ENCODE results near the gene MSS51.
"Not testable (repeated sequence)": the region's sequence is repeated elsewhere in the genome, so short reads cannot be mapped to it uniquely, and the experiment has no call there.

Gene MSS51

GRCh38 chr10:73404690-73405089, 28.7 kb downstream of the MSS51 start:
- Histone ChIP-seq H3K9me3 (ENCODE audit: control insufficient read depth, low read length) (no peaks in the 10 kb centered on the region), H3K36me3 (ENCODE audit: control insufficient read depth, insufficient read depth, low read length) (no peaks in the 10 kb centered on the region), H3K4me1 (ENCODE audit: control insufficient read depth, insufficient read depth, low read length) (no peaks in the 10 kb centered on the region), H3K4me3 (ENCODE audit: insufficient read depth, low read depth, low read length) (no peak overlapping the region), H3K27ac (ENCODE audit: insufficient read depth, low read depth, low read length, poor library complexity, severe bottlenecking) (no peak overlapping the region), H3K27me3 (ENCODE audit: control insufficient read depth, insufficient read depth, low read length, poor library complexity, severe bottlenecking) (no peaks in the 10 kb centered on the region)
- WGBS, 2 experiments: 91 to 95% methylated on average over 9 of the region's 9 CpGs

- H3K27me3 ChIP-seq (ENCODE audit: control insufficient read depth, insufficient read depth, low read length, poor library complexity, severe bottlenecking): no peaks in the 10 kb centered on the region
- H3K36me3 ChIP-seq (ENCODE audit: control insufficient read depth, insufficient read depth, low read length): no peaks in the 10 kb centered on the region
- 92 to 94% methylated on average over 6 of the region's 6 CpGs for WGBS, 2 experiments
- H3K4me3 ChIP-seq (ENCODE audit: insufficient read depth, low read depth, low read length): no peak overlapping the region
- no peak overlapping the region for H3K27ac ChIP-seq (ENCODE audit: insufficient read depth, low read depth, low read length, poor library complexity, severe bottlenecking)
- H3K9me3 ChIP-seq (ENCODE audit: control insufficient read depth, low read length): no peaks in the 10 kb centered on the region
- H3K4me1 ChIP-seq (ENCODE audit: control insufficient read depth, insufficient read depth, low read length): no peaks in the 10 kb centered on the region
Measured at GRCh38 chr10:73401636-73402035, 31.7 kb downstream of the MSS51 start.

GRCh38 chr10:73399063-73399462, 34.3 kb downstream of the MSS51 start:
- peaks cover 3% of the 10 kb centered on the region for H3K36me3 ChIP-seq (ENCODE audit: control insufficient read depth, insufficient read depth, low read length)

GRCh38 chr10:73398024-73398423, 35.3 kb downstream of the MSS51 start:
- H3K9me3 ChIP-seq (ENCODE audit: control insufficient read depth, low read length): no peaks in the 10 kb centered on the region
- no peak overlapping the region for H3K27ac ChIP-seq (ENCODE audit: insufficient read depth, low read depth, low read length, poor library complexity, severe bottlenecking)
- 96 to 97% methylated on average over 4 to 6 of the region's 6 CpGs for WGBS, 2 experiments
- H3K4me3 ChIP-seq (ENCODE audit: insufficient read depth, low read depth, low read length): no peak overlapping the region
- H3K36me3 ChIP-seq (ENCODE audit: control insufficient read depth, insufficient read depth, low read length): peaks cover 3% of the 10 kb centered on the region
- no peaks in the 10 kb centered on the region for H3K27me3 ChIP-seq (ENCODE audit: control insufficient read depth, insufficient read depth, low read length, poor library complexity, severe bottlenecking)
- H3K4me1 ChIP-seq (ENCODE audit: control insufficient read depth, insufficient read depth, low read length): no peaks in the 10 kb centered on the region

More at GRCh38 chr10:73399063-73399462, 34.3 kb downstream of the MSS51 start:
- no peaks in the 10 kb centered on the region for H3K4me1 ChIP-seq (ENCODE audit: control insufficient read depth, insufficient read depth, low read length)
- H3K4me3 ChIP-seq (ENCODE audit: insufficient read depth, low read depth, low read length): no peak overlapping the region
- no peak overlapping the region for H3K27ac ChIP-seq (ENCODE audit: insufficient read depth, low read depth, low read length, poor library complexity, severe bottlenecking)
- whole genome bisulfite sequencing, 2 experiments: 92 to 95% methylated on average over 4 of the region's 4 CpGs
- no peaks in the 10 kb centered on the region for H3K9me3 ChIP-seq (ENCODE audit: control insufficient read depth, low read length)
- no peaks in the 10 kb centered on the region for H3K27me3 ChIP-seq (ENCODE audit: control insufficient read depth, insufficient read depth, low read length, poor library complexity, severe bottlenecking)

GRCh38 chr10:73394325-73394724, 39.0 kb downstream of the MSS51 start:
- H3K9me3 ChIP-seq (ENCODE audit: control insufficient read depth, low read length); H3K4me1 ChIP-seq (ENCODE audit: control insufficient read depth, insufficient read depth, low read length); H3K27me3 ChIP-seq (ENCODE audit: control insufficient read depth, insufficient read depth, low read length, poor library complexity, severe bottlenecking); H3K27ac ChIP-seq (ENCODE audit: insufficient read depth, low read depth, low read length, poor library complexity, severe bottlenecking); H3K4me3 ChIP-seq (ENCODE audit: insufficient read depth, low read depth, low read length); H3K36me3 ChIP-seq (ENCODE audit: control insufficient read depth, insufficient read depth, low read length): not testable (repeated sequence)
- 85 to 97% methylated on average over 3 of the region's 4 CpGs for WGBS, 2 experiments

GRCh38 chr10:73388228-73388627, 45.1 kb downstream of the MSS51 start:
- Histone ChIP-seq H3K4me1 (ENCODE audit: control insufficient read depth, insufficient read depth, low read length) (no peaks in the 10 kb centered on the region), H3K9me3 (ENCODE audit: control insufficient read depth, low read length) (no peaks in the 10 kb centered on the region), H3K36me3 (ENCODE audit: control insufficient read depth, insufficient read depth, low read length) (peaks cover 12% of the 10 kb centered on the region), H3K27ac (ENCODE audit: insufficient read depth, low read depth, low read length, poor library complexity, severe bottlenecking) (no peak overlapping the region), H3K27me3 (ENCODE audit: control insufficient read depth, insufficient read depth, low read length, poor library complexity, severe bottlenecking) (no peaks in the 10 kb centered on the region), H3K4me3 (ENCODE audit: insufficient read depth, low read depth, low read length) (no peak overlapping the region)
- 96 to 97% methylated on average over 4 of the region's 4 CpGs for WGBS, 2 experiments

- H3K36me3 ChIP-seq (ENCODE audit: control insufficient read depth, insufficient read depth, low read length): peaks cover 12% of the 10 kb centered on the region
- no peaks in the 10 kb centered on the region for H3K9me3 ChIP-seq (ENCODE audit: control insufficient read depth, low read length)
- H3K27me3 ChIP-seq (ENCODE audit: control insufficient read depth, insufficient read depth, low read length, poor library complexity, severe bottlenecking): no peaks in the 10 kb centered on the region
- no peak overlapping the region for H3K27ac ChIP-seq (ENCODE audit: insufficient read depth, low read depth, low read length, poor library complexity, severe bottlenecking)
- no peaks in the 10 kb centered on the region for H3K4me1 ChIP-seq (ENCODE audit: control insufficient read depth, insufficient read depth, low read length)
- WGBS, 2 experiments: 96 to 97% methylated on average over 7 of the region's 7 CpGs
- H3K4me3 ChIP-seq (ENCODE audit: insufficient read depth, low read depth, low read length): no peak overlapping the region
Measured at GRCh38 chr10:73386583-73386982, 46.8 kb downstream of the MSS51 start.

- WGBS, 2 experiments: 91 to 95% methylated on average over 1 of the region's 1 CpG
- no peaks in the 10 kb centered on the region for H3K36me3 ChIP-seq (ENCODE audit: control insufficient read depth, insufficient read depth, low read length)
Measured at GRCh38 chr10:73379064-73379748, 54.2 kb downstream of the MSS51 start.

GRCh38 chr10:73376679-73377078, 56.7 kb downstream of the MSS51 start:
- H3K36me3 ChIP-seq (ENCODE audit: control insufficient read depth, insufficient read depth, low read length): no peaks in the 10 kb centered on the region
- no peaks in the 10 kb centered on the region for H3K27me3 ChIP-seq (ENCODE audit: control insufficient read depth, insufficient read depth, low read length, poor library complexity, severe bottlenecking)
- H3K4me3 ChIP-seq (ENCODE audit: insufficient read depth, low read depth, low read length): no peak overlapping the region
- no peaks in the 10 kb centered on the region for H3K4me1 ChIP-seq (ENCODE audit: control insufficient read depth, insufficient read depth, low read length)
- no peak overlapping the region for H3K27ac ChIP-seq (ENCODE audit: insufficient read depth, low read depth, low read length, poor library complexity, severe bottlenecking)
- H3K9me3 ChIP-seq (ENCODE audit: control insufficient read depth, low read length): no peaks in the 10 kb centered on the region
- 95 to 96% methylated on average over 3 of the region's 3 CpGs for WGBS, 2 experiments

More at GRCh38 chr10:73379064-73379748, 54.2 kb downstream of the MSS51 start:
- Histone ChIP-seq H3K9me3 (ENCODE audit: control insufficient read depth, low read length) (no peaks in the 10 kb centered on the region), H3K4me3 (ENCODE audit: insufficient read depth, low read depth, low read length) (no peak overlapping the region), H3K4me1 (ENCODE audit: control insufficient read depth, insufficient read depth, low read length) (no peaks in the 10 kb centered on the region), H3K27me3 (ENCODE audit: control insufficient read depth, insufficient read depth, low read length, poor library complexity, severe bottlenecking) (no peaks in the 10 kb centered on the region), H3K27ac (ENCODE audit: insufficient read depth, low read depth, low read length, poor library complexity, severe bottlenecking) (no peak overlapping the region)
